Activated T-helper 1 cell treated with anti-CD3 and anti-CD28 coated beads, Interleukin-12 subunit alpha, Interleukin-12 subunit beta, Interleukin-2, Interleukin-4 antibody, amounts not matched to agents 30 ng/mL and 10 ng/mL and 1 ng/mL, durations not matched to agents 14 hours and 24 hours and 36 hours (primary cell): ENCODE data around the gene MADD. TPM values are rescaled to one million over a fixed set of nuclear protein-coding genes. Genes with fewer than 3 reads are reported as not detected.

ENCODE experiments used
- DNase-seq: peaks from one replicate; pipeline ENCODE4 v3.0.0; 2021; ENCODE audit warnings: low spot score
- H3K27ac Mint-ChIP-seq: one replicate; pipeline ENCODE4 v1.8.0; 2021; ENCODE audit warnings: mild to moderate bottlenecking, mixed read lengths
- H3K27me3 Mint-ChIP-seq: one replicate; pipeline ENCODE4 v1.8.0; 2022; ENCODE audit warnings: mild to moderate bottlenecking, moderate library complexity, mixed read lengths; ENCODE audit not compliant: insufficient read depth
- H3K36me3 Mint-ChIP-seq: one replicate; pipeline ENCODE4 v1.8.0; 2021; ENCODE audit warnings: low read depth, mixed read lengths
- H3K4me1 Mint-ChIP-seq: one replicate; pipeline ENCODE4 v1.8.0; 2021; ENCODE audit warnings: low read depth, mixed read lengths
- H3K4me3 Mint-ChIP-seq: one replicate; pipeline ENCODE4 v1.8.0; 2021; ENCODE audit warnings: mild to moderate bottlenecking, moderate library complexity, mixed read lengths
- H3K9me3 Mint-ChIP-seq: one replicate; pipeline ENCODE4 v1.8.0; 2021; ENCODE audit warnings: mixed read lengths
- intact Hi-C: fragments of 100-400 bp; cut with micrococcal nuclease; formaldehyde crosslinking; loops from one replicate; pipeline ENCODE4 v1.15.1; 2024
- total RNA-seq: library from RNA; stranded (reverse); gene quantifications from 2 replicates; pipeline ENCODE4 v1.2.3, GENCODE V29; 2022

Gene MADD
- total RNA-seq, 1 donor from 2014 or later: 75.9 TPM

- H3K36me3 Mint-ChIP-seq: peaks cover 36% of the 10 kb centered on the region
- intact Hi-C loops: no loop called here
Observed at GRCh38 chr11:47242596-47243192, 27.2 kb upstream of the MADD start.

DNA sequence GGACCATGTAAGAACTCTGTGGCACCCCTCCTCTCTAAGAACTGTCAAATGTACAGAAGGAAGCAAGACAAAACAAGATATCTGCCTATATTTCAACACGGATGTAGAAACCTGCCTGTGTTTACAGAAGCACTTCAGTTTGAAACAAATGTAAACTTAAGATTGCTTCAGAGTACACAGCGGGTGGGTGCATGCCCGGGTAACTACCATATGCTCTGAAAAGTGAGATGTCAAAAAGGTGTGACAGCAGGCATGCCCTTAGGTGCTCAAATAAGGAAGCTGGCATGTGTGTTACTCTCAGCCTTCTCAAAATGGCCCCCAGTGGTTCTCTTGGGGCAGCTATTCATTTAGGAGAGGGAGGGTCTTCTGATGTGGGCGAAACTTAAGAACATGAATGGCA is 26.5 kb upstream of the MADD start:
- no peak overlapping the region for H3K4me3 Mint-ChIP-seq
- peaks cover 35% of the 10 kb centered on the region for H3K36me3 Mint-ChIP-seq
- H3K27me3 Mint-ChIP-seq: no peaks in the 10 kb centered on the region
- DNase-seq: no peak
- peaks cover 28% of the 10 kb centered on the region for H3K4me1 Mint-ChIP-seq
- intact Hi-C loops: no loop called here
- H3K27ac Mint-ChIP-seq: peak overlapping the region; percentile 12
- no peaks in the 10 kb centered on the region for H3K9me3 Mint-ChIP-seq

More at GRCh38 chr11:47242596-47243192, 27.2 kb upstream of the MADD start:
- H3K27me3 Mint-ChIP-seq: no peaks in the 10 kb centered on the region
- H3K27ac Mint-ChIP-seq: no peak overlapping the region
- no peaks in the 10 kb centered on the region for H3K9me3 Mint-ChIP-seq
- H3K4me3 Mint-ChIP-seq: no peak overlapping the region
- H3K4me1 Mint-ChIP-seq: peaks cover 21% of the 10 kb centered on the region
- DNase-seq: no peak

DNA sequence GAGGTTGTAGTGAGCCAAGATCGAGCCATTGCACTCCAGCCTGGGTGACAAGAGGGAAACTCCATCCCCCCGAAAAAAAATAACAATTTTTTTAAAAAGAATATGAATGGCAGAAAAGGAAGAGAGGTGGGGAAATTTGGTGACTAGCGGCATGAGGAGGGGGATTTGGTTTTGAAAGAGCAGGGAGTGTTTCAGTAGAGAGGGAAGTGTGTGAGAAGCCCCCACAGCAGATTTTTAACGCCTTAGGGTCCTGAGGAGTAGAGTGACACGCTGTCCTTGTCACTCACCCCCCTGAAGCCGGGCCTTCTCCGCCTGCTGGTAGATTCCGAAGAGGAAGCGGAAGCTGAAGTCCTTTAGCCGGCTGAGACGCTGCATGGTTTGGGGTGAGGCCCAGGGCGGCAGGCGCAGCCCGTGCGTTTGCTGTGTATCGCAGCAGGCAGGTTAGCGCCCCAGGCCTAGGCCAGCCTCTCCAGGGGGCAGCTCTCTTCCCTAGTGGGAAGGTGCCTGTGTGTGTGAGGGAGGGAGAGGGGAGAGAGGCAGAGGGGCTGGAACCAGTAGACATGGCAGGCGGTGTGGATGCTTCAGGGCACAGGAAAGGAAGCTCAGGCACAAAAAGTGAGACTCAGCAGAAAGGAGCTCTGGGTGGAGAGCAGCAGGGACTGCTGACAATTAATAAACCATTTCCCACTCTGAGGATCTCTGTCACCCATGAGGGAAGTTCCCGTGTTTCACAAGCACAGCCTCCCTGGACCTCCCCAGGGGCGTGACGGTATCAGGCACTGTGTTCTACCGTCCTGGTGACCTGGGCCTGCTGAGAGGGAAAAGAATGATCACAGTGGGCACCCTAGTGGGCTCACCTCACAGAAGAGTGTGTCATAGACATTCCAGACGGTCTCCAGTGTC is 25.2 kb upstream of the MADD start:
- peaks cover 37% of the 10 kb centered on the region for H3K4me1 Mint-ChIP-seq
- intact Hi-C loops: no loop called here
- H3K27me3 Mint-ChIP-seq: no peaks in the 10 kb centered on the region
- peak overlapping the region; percentile 23 for H3K27ac Mint-ChIP-seq
- DNase-seq: no peak
- H3K4me3 Mint-ChIP-seq: no peak overlapping the region
- H3K36me3 Mint-ChIP-seq: peaks cover 32% of the 10 kb centered on the region
- H3K9me3 Mint-ChIP-seq: no peaks in the 10 kb centered on the region

DNA sequence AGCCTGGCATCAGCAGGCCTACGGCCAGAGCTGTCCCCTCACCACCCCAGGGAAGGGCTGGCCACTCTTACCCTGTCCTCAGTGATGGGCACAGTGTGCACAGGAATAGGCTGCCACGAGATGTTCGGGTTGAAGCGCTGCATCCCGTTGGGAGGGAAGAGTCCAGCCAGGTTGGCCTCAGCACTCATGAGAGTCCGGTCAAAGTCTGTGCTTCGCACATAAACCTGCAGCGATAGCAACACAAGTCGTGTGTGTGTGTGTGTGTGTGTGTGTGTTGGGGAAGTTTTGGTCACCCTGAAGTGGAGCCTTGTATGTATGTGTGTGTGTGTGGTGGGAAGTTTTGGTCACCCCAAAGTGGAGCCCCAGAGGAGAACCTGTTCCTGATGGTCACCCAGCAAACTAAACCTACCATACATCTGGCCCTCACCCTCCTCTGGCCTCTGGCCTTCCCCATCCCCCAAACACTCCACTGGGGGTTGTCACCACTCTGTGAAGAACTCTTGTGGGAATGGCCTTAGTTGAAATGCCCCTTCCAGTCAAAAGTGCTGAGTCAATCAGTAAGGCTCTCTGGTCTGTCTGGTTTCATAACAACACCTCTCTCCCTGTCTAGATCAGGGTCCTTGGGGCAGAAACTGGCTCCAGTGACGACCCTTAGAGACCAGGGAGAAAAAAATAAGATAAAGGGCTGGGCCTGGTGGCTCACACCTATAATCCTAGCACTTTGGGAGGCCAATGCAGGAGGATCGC is 24.1 kb upstream of the MADD start:
- H3K9me3 Mint-ChIP-seq: no peaks in the 10 kb centered on the region
- no peaks in the 10 kb centered on the region for H3K27me3 Mint-ChIP-seq
- H3K4me1 Mint-ChIP-seq: peaks cover 37% of the 10 kb centered on the region
- peak overlapping the region; percentile 23 for H3K27ac Mint-ChIP-seq
- DNase-seq: no peak
- peaks cover 24% of the 10 kb centered on the region for H3K36me3 Mint-ChIP-seq
- H3K4me3 Mint-ChIP-seq: no peak overlapping the region
- intact Hi-C loops: no loop called here

GRCh38 chr11:47247502-47247901 is 22.4 kb upstream of the MADD start:
- peaks cover 27% of the 10 kb centered on the region for H3K4me1 Mint-ChIP-seq
- H3K36me3 Mint-ChIP-seq: peaks cover 10% of the 10 kb centered on the region
- no peaks in the 10 kb centered on the region for H3K27me3 Mint-ChIP-seq
- no peak for DNase-seq
- intact Hi-C loops: no loop called here
- no peak overlapping the region for H3K27ac Mint-ChIP-seq
- no peaks in the 10 kb centered on the region for H3K9me3 Mint-ChIP-seq
- H3K4me3 Mint-ChIP-seq: peak overlapping the region; percentile 100

GRCh38 chr11:47248304-47248663 is 21.6 kb upstream of the MADD start:
- intact Hi-C loops: loop anchor here (1.0 to 2.0 kb wide), 9 partner anchors 17 to 547 kb away; partner anchors contain the start of genes ARHGAP1, CSTPP1, PSMC3 and SLC39A13
- peaks cover 9% of the 10 kb centered on the region for H3K36me3 Mint-ChIP-seq
- peaks cover 27% of the 10 kb centered on the region for H3K4me1 Mint-ChIP-seq
- H3K4me3 Mint-ChIP-seq: peak overlapping the region; percentile 100
- H3K27ac Mint-ChIP-seq: peak overlapping the region; percentile 98
- no peaks in the 10 kb centered on the region for H3K27me3 Mint-ChIP-seq
- no peak for DNase-seq
- no peaks in the 10 kb centered on the region for H3K9me3 Mint-ChIP-seq

- Mint-ChIP-seq H3K9me3 (no peaks in the 10 kb centered on the region), H3K27ac (peak within 1 kb of the TSS; percentile 98), H3K36me3 (peaks cover 9% of the 10 kb centered on the region), H3K4me3 (peak within 1 kb of the TSS; percentile 100), H3K4me1 (peaks cover 27% of the 10 kb centered on the region), H3K27me3 (no peaks in the 10 kb centered on the region)
- intact Hi-C loops: loop anchor here (1.0 to 2.0 kb wide), 10 partner anchors 16 to 548 kb away; partner anchors contain the start of genes ARHGAP1, CSTPP1, PSMC3 and SLC39A13
- peak; percentile 82 for DNase-seq
Observed at GRCh38 chr11:47248664-47249377, 21.1 kb upstream of the MADD start, which contains the start of gene ACP2. Gene ACP2, minus strand, starts transcription at chr11:47248814. Its CDS starts 25 bp downstream, at chr11:47248789.

- Mint-ChIP-seq H3K36me3 (peaks cover 8% of the 10 kb centered on the region), H3K9me3 (no peaks in the 10 kb centered on the region), H3K27ac (peak overlapping the region; percentile 98), H3K27me3 (no peaks in the 10 kb centered on the region), H3K4me1 (peaks cover 27% of the 10 kb centered on the region), H3K4me3 (peak overlapping the region; percentile 100)
- no peak for DNase-seq
- intact Hi-C loops: loop anchor here (1.0 to 2.0 kb wide), 3 partner anchors 53 to 549 kb away; partner anchors contain the start of genes ARHGAP1 and ZNF408
Observed at GRCh38 chr11:47249378-47249715, 20.6 kb upstream of the MADD start.

- Mint-ChIP-seq H3K27me3 (no peaks in the 10 kb centered on the region), H3K27ac (no peak overlapping the region), H3K36me3 (peaks cover 5% of the 10 kb centered on the region), H3K4me3 (no peak overlapping the region), H3K4me1 (peaks cover 25% of the 10 kb centered on the region), H3K9me3 (no peaks in the 10 kb centered on the region)
- intact Hi-C loops: no loop called here
- no peak for DNase-seq
Observed at GRCh38 chr11:47251751-47252150, 18.2 kb upstream of the MADD start.

DNA sequence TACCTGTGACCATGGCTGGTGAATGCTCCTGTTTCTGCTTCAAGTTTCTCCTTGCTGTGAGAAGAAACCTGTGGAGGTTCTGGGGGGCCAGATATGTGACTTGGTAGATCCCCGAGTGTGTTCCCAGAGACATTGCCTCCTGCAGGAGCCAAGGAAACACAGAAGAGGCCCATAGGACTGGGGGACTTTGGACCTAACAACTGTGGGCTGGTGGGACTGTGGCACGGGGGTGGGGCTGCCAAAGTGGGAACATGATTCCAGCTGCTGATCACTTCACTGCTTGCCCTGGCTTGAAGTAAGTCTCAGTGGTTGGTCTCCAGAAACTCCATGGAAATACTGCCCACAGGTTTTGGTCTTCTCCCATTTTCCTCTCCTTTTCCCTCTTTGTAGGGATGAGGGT is 16.3 kb upstream of the MADD start:
- intact Hi-C loops: no loop called here
- H3K4me3 Mint-ChIP-seq: no peak overlapping the region
- peaks cover 2% of the 10 kb centered on the region for H3K36me3 Mint-ChIP-seq
- peaks cover 11% of the 10 kb centered on the region for H3K4me1 Mint-ChIP-seq
- H3K27ac Mint-ChIP-seq: no peak overlapping the region
- H3K27me3 Mint-ChIP-seq: no peaks in the 10 kb centered on the region
- DNase-seq: no peak
- no peaks in the 10 kb centered on the region for H3K9me3 Mint-ChIP-seq

DNA sequence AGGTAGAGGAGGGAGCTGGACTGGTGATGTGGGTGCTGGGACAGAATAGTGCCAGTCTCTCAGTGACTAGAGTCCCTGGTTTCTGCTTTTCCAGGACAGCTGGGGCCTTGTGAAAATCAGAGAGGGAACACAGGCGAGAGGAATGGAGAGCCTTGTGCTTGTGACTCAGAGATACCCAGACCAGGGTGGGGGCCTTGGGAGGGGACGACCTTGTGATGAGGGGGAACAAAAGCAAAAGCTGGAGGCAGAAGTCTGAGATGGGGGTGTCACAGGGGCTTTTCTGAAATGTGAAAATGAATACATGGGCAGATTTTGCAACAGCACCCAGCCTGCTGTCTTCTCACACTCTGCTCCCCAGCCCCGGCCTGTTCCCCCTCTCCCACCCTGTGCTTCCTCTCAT is 15.5 kb upstream of the MADD start:
- Mint-ChIP-seq H3K27me3 (no peaks in the 10 kb centered on the region), H3K4me3 (no peak overlapping the region), H3K36me3 (peaks cover 2% of the 10 kb centered on the region), H3K9me3 (no peaks in the 10 kb centered on the region), H3K27ac (peak overlapping the region; percentile 63), H3K4me1 (peaks cover 12% of the 10 kb centered on the region)
- no peak for DNase-seq
- intact Hi-C loops: no loop called here

GRCh38 chr11:47256374-47256773 is 13.6 kb upstream of the MADD start:
- H3K4me1 Mint-ChIP-seq: peaks cover 18% of the 10 kb centered on the region
- no peaks in the 10 kb centered on the region for H3K9me3 Mint-ChIP-seq
- no peak overlapping the region for H3K4me3 Mint-ChIP-seq
- peaks cover 2% of the 10 kb centered on the region for H3K36me3 Mint-ChIP-seq
- no peak for DNase-seq
- H3K27me3 Mint-ChIP-seq: no peaks in the 10 kb centered on the region
- intact Hi-C loops: no loop called here
- no peak overlapping the region for H3K27ac Mint-ChIP-seq
